T-helper 17 cell (primary cell): ENCODE measurements around the gene KRT8. TPM values are rescaled to one million over a fixed set of nuclear protein-coding genes. Genes with fewer than 3 reads are reported as not detected.

Experiments
- ATAC-seq: fragments of 150-1000 bp; cut with Tn5 transposase; 2 replicates; pipeline ENCODE4 v1.10.0; 2021; ENCODE audit warnings: mild to moderate bottlenecking, moderate library complexity
- DNase-seq, 3 donors: peaks; one replicate each; pipeline versions ENCODE4 v3.0.0 to v3.0.0-alpha.2; 2020 to 2021
- H3K9me3 ChIP-seq: one replicate; pipeline ENCODE4 v1.7.0; 2013; ENCODE audit warnings: low read length, mild to moderate bottlenecking; ENCODE audit not compliant: control insufficient read depth, poor library complexity, severe bottlenecking
- H3K27ac Mint-ChIP-seq: one replicate; pipeline ENCODE4 v1.8.0; 2022; ENCODE audit warnings: mild to moderate bottlenecking, moderate library complexity, mixed read lengths
- H3K27me3 Mint-ChIP-seq: one replicate; pipeline ENCODE4 v1.8.0; 2022; ENCODE audit warnings: mixed read lengths
- H3K36me3 Mint-ChIP-seq: one replicate; pipeline ENCODE4 v1.8.0; 2022; ENCODE audit warnings: low read depth, mixed read lengths
- H3K4me1 Mint-ChIP-seq: one replicate; pipeline ENCODE4 v1.8.0; 2022; ENCODE audit warnings: mild to moderate bottlenecking, mixed read lengths
- H3K4me3 Mint-ChIP-seq: one replicate; pipeline ENCODE4 v1.8.0; 2022; ENCODE audit warnings: mild to moderate bottlenecking, moderate library complexity, mixed read lengths
- total RNA-seq, 4 donors: library from RNA in 2 of 4; stranded (reverse) in 2 of 4; gene quantifications; one replicate each; pipeline ENCODE4 v1.2.3 and lab custom pipeline; 2022 to 2026

KRT8 gene
- total RNA-seq, 2 donors from 2014 or later: 0.67 to 3.2 TPM

GRCh38 chr12:52917800-52918199, 12.9 kb upstream of the KRT8 start:
- H3K9me3 ChIP-seq: no peaks in the 10 kb centered on the region
- no peak for DNase-seq
- Mint-ChIP-seq H3K4me1 (peaks cover 5% of the 10 kb centered on the region), H3K36me3 (no peaks in the 10 kb centered on the region), H3K27me3 (peaks cover 36% of the 10 kb centered on the region), H3K27ac (no peak overlapping the region), H3K4me3 (no peak overlapping the region)
- no peak for ATAC-seq

GRCh38 chr12:52916216-52916615, 11.3 kb upstream of the KRT8 start:
- DNase-seq (no peak), ATAC-seq (no peak)
- no peaks in the 10 kb centered on the region for H3K36me3 Mint-ChIP-seq
- no peaks in the 10 kb centered on the region for H3K9me3 ChIP-seq
- H3K4me1 Mint-ChIP-seq: peaks cover 5% of the 10 kb centered on the region
- H3K27ac Mint-ChIP-seq: no peak overlapping the region
- H3K4me3 Mint-ChIP-seq: no peak overlapping the region
- H3K27me3 Mint-ChIP-seq: peaks cover 31% of the 10 kb centered on the region

GRCh38 chr12:52915637-52916036, 10.8 kb upstream of the KRT8 start:
- Mint-ChIP-seq H3K27ac (no peak overlapping the region), H3K4me3 (no peak overlapping the region), H3K36me3 (no peaks in the 10 kb centered on the region), H3K27me3 (peaks cover 25% of the 10 kb centered on the region), H3K4me1 (peaks cover 5% of the 10 kb centered on the region)
- no peak for ATAC-seq
- no peak for DNase-seq
- H3K9me3 ChIP-seq: no peaks in the 10 kb centered on the region

GRCh38 chr12:52914576-52915121, 9.8 kb upstream of the KRT8 start:
- peaks cover 29% of the 10 kb centered on the region for H3K27me3 Mint-ChIP-seq
- no peak overlapping the region for H3K27ac Mint-ChIP-seq
- H3K36me3 Mint-ChIP-seq: no peaks in the 10 kb centered on the region
- ATAC-seq (no peak), DNase-seq (no peak)
- no peak overlapping the region for H3K4me3 Mint-ChIP-seq
- no peaks in the 10 kb centered on the region for H3K9me3 ChIP-seq
- H3K4me1 Mint-ChIP-seq: peaks cover 10% of the 10 kb centered on the region

DNA sequence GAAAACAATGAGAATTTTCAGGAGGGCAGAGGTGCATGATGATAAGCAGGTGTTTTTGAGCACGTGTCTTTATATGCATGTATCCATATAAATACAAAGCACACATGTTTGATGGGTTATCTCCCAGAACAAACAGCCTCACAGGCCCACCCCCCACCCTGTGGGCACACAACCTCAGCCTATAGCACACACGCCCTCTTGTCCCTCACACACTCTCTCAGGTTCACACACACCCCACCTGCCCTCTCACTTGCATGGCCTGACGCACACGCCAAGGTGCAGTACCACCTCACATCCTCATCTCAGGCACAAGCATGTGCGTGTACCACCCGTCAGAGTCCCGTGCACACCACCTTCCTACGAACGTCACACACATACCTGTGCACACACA, 8.6 kb upstream of the KRT8 start:
- no peak overlapping the region for H3K27ac Mint-ChIP-seq
- H3K4me1 Mint-ChIP-seq: peaks cover 11% of the 10 kb centered on the region
- H3K9me3 ChIP-seq: no peaks in the 10 kb centered on the region
- ATAC-seq (no peak), DNase-seq (no peak)
- H3K27me3 Mint-ChIP-seq: peaks cover 29% of the 10 kb centered on the region
- H3K36me3 Mint-ChIP-seq: no peaks in the 10 kb centered on the region
- H3K4me3 Mint-ChIP-seq: no peak overlapping the region

DNA sequence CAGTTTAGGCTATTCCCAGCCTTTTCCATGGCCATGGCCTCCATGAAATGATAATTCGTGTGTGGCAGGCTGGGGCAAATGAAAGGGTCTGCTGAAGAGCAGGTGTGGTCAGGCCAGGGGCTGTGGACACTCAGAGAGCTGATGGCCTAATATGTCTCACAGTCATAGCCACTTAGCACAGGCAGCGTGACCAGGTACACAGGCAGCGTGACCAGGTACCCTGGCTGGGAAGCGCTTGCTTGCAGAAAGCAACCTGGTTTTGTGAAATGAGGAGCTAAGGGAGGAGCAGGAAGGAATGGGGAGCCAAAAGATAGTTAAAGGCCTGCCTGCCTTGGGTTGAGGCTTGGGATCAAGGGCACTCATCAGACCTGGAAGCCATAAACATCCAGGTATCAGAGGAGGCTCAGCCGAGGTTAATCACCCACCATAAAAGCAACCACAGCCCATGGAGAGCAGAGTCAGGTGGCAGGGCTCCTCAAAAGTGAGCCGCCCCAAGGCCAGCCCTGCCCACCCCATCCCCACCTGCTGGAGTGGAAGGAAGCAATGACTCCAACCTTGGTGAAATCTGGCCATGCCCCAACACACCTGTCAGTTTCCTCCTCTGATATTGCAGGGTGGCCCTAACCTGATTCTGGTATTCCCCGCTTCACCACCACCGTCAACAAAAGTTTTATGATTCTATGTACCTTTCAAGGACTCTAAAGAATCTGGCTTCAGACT, 8.0 kb upstream of the KRT8 start:
- no peaks in the 10 kb centered on the region for H3K9me3 ChIP-seq
- H3K27me3 Mint-ChIP-seq: peaks cover 29% of the 10 kb centered on the region
- no peak overlapping the region for H3K27ac Mint-ChIP-seq
- ATAC-seq (no peak), DNase-seq (no peak)
- H3K4me1 Mint-ChIP-seq: peaks cover 11% of the 10 kb centered on the region
- H3K4me3 Mint-ChIP-seq: no peak overlapping the region
- no peaks in the 10 kb centered on the region for H3K36me3 Mint-ChIP-seq

- ATAC-seq (no peak), DNase-seq (no peak)
- no peak overlapping the region for H3K27ac Mint-ChIP-seq
- peaks cover 32% of the 10 kb centered on the region for H3K27me3 Mint-ChIP-seq
- no peaks in the 10 kb centered on the region for H3K36me3 Mint-ChIP-seq
- peaks cover 15% of the 10 kb centered on the region for H3K4me1 Mint-ChIP-seq
- no peak overlapping the region for H3K4me3 Mint-ChIP-seq
- H3K9me3 ChIP-seq: no peaks in the 10 kb centered on the region
Measured at GRCh38 chr12:52910248-52910883, 5.5 kb upstream of the KRT8 start.

DNA sequence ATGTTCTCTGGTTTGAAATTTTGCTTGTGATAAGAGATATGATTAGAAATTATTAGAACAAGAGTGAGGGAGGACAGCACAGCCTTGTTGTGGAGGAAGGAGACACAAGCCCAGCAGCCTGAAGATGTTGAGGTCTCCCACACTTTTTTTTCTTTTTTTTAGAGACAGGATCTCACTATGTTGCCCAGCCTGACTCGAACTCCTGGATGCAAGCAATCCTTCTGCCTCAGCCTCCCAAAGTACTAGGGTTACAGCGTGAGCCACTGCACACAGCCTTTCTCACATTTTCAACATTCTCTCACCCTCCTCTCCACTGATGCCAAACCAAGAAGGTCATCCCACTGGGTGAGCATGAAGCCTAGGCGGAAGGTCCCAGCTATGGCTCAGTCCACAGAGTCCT, 4.9 kb upstream of the KRT8 start:
- Mint-ChIP-seq H3K4me3 (no peak overlapping the region), H3K36me3 (no peaks in the 10 kb centered on the region), H3K4me1 (peaks cover 15% of the 10 kb centered on the region), H3K27ac (no peak overlapping the region), H3K27me3 (peaks cover 30% of the 10 kb centered on the region)
- H3K9me3 ChIP-seq: no peaks in the 10 kb centered on the region
- ATAC-seq: no peak
- no peak for DNase-seq

DNA sequence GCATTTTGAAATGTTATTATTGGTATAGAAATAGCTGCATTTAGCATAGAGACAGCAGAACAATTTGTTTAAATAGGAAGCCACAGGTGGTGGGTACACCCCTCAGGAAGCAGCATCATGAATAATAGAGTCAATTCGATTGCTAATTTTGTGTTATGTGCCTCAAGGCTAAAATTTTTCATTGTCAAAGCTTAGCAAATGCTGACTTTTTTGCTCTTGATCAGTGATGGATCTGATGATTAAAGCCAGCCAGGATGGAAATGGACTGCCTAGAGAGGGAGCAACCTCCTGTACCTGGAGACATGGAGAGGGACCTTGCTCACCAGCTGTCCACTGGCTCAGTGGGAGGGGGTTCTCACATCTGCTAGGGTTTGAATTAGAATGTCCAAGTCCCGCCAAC, 4.5 kb upstream of the KRT8 start:
- Mint-ChIP-seq H3K36me3 (no peaks in the 10 kb centered on the region), H3K4me1 (peaks cover 13% of the 10 kb centered on the region), H3K27ac (no peak overlapping the region), H3K4me3 (no peak overlapping the region), H3K27me3 (peaks cover 25% of the 10 kb centered on the region)
- ATAC-seq (no peak), DNase-seq (no peak)
- H3K9me3 ChIP-seq: no peaks in the 10 kb centered on the region

GRCh38 chr12:52907092-52907810, 2.4 kb upstream of the KRT8 start:
- DNase-seq: no peak
- H3K4me1 Mint-ChIP-seq: peaks cover 16% of the 10 kb centered on the region
- ATAC-seq: no peak
- H3K4me3 Mint-ChIP-seq: no peak overlapping the region
- peaks cover 18% of the 10 kb centered on the region for H3K27me3 Mint-ChIP-seq
- H3K36me3 Mint-ChIP-seq: no peaks in the 10 kb centered on the region
- no peak overlapping the region for H3K27ac Mint-ChIP-seq
- H3K9me3 ChIP-seq: no peaks in the 10 kb centered on the region

GRCh38 chr12:52906191-52906601, 1.3 kb upstream of the KRT8 start:
- H3K4me1 Mint-ChIP-seq: peaks cover 16% of the 10 kb centered on the region
- ATAC-seq (no peak), DNase-seq (no peak)
- no peaks in the 10 kb centered on the region for H3K9me3 ChIP-seq
- H3K27me3 Mint-ChIP-seq: peaks cover 23% of the 10 kb centered on the region
- H3K4me3 Mint-ChIP-seq: no peak overlapping the region
- peak overlapping the region; percentile 77 for H3K27ac Mint-ChIP-seq
- H3K36me3 Mint-ChIP-seq: no peaks in the 10 kb centered on the region

- ATAC-seq: peak; percentile 54
- H3K4me3 Mint-ChIP-seq: peak overlapping the region; percentile 87
- no peak overlapping the region for H3K27ac Mint-ChIP-seq
- H3K27me3 Mint-ChIP-seq: peaks cover 32% of the 10 kb centered on the region
- H3K36me3 Mint-ChIP-seq: peaks cover 2% of the 10 kb centered on the region
- DNase-seq: peak in 1 of 3 donors; percentile 25
- no peaks in the 10 kb centered on the region for H3K9me3 ChIP-seq
- H3K4me1 Mint-ChIP-seq: peaks cover 12% of the 10 kb centered on the region
Measured at GRCh38 chr12:52903855-52904508, 894 bp downstream of the KRT8 start.

- H3K4me1 Mint-ChIP-seq: peaks cover 10% of the 10 kb centered on the region
Measured at GRCh38 chr12:52903285-52903854, 1.5 kb downstream of the KRT8 start.

More at GRCh38 chr12:52903285-52903854, 1.5 kb downstream of the KRT8 start:
- Mint-ChIP-seq H3K27ac (no peak overlapping the region), H3K36me3 (peaks cover 2% of the 10 kb centered on the region), H3K4me3 (peak overlapping the region; percentile 87), H3K27me3 (peaks cover 32% of the 10 kb centered on the region)
- peak; percentile 81 for ATAC-seq
- DNase-seq: peak; percentile 12 to 22 (median 13)
- no peaks in the 10 kb centered on the region for H3K9me3 ChIP-seq
